Astrocyte of the spinal cord (primary cell): ENCODE results near the gene DNAJC6.

Experiments
- DNase-seq: peaks from one replicate; pipeline ENCODE4 v3.0.0; 2011; ENCODE audit warnings: low read depth, low spot score
- H3K4me3 ChIP-seq: 2 replicates; pipeline ENCODE4 v1.5.1; 2011; ENCODE audit warnings: low read depth, mild to moderate bottlenecking, low read length, moderate library complexity
- in situ Hi-C: cut with HindIII; loops from 2 replicates; pipeline ENCODE4 v1.10.0; 2017; ENCODE audit warnings: low sequenced_read_pairs
- TF ChIP-seq, protein P1 (sequence below): IDR thresholded peaks from 2 replicates; pipeline ENCODE4 v1.5.1; 2012; ENCODE audit warnings: low read depth, mild to moderate bottlenecking, low read length, inconsistent platforms

The DNAJC6 gene

DNA sequence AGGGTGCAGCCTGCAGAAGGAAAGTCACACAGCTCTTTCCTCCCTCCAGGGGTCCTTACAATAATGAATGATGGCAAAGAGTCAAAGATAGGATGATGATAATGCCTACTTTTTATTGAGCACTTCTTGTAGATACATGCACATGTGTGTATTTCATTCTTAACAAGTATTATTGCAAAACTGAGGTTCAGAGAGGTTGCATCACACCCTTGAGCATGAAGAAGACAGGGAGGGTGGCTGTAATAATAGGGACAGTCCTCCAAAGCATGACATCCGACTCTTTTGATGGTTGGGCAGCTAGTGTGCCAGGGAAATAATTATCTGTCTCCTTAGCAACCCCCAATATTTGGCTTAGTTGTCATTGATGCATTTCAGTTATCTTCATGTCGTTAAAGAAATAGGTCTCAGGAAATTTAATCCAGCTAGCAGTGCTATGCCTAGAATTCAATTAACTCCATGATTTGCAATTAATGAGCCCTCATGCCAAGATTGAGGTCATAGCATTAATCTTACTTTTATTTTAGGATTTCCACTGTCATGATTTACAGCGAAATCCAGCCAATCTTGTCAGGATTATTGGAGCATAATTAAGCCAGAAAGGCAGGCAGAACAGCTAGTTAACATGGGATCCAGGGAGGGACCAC lies 35.0 kb downstream of the DNAJC6 start:
- H3K4me3 ChIP-seq, result no peak overlapping the region
- no peak for DNase-seq
- in situ Hi-C loops, result no loop called here
- TF ChIP-seq, protein P1, sequence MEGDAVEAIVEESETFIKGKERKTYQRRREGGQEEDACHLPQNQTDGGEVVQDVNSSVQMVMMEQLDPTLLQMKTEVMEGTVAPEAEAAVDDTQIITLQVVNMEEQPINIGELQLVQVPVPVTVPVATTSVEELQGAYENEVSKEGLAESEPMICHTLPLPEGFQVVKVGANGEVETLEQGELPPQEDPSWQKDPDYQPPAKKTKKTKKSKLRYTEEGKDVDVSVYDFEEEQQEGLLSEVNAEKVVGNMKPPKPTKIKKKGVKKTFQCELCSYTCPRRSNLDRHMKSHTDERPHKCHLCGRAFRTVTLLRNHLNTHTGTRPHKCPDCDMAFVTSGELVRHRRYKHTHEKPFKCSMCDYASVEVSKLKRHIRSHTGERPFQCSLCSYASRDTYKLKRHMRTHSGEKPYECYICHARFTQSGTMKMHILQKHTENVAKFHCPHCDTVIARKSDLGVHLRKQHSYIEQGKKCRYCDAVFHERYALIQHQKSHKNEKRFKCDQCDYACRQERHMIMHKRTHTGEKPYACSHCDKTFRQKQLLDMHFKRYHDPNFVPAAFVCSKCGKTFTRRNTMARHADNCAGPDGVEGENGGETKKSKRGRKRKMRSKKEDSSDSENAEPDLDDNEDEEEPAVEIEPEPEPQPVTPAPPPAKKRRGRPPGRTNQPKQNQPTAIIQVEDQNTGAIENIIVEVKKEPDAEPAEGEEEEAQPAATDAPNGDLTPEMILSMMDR, result no peak

DNA sequence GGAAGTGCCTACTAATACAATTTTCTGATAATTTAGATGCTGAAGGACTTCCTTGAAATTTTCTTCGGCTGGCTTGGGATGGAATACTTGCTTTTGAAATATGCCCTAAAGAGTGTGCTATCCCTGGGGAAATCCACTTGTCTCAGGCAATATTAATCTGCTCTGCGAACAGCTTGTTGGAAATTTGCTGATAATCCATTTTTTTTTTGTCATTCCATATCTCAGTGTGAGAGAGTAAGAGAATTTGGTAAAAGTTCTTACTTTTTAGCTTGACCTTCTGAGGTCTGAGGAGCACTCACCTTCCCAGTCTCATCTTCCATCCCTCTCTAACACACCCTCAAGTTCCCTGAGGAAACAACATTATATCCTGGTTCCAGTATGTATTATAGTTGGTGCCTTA lies 36.8 kb downstream of the DNAJC6 start:
- in situ Hi-C loops, result no loop called here
- H3K4me3 ChIP-seq, result no peak overlapping the region
- no peak for DNase-seq
- TF ChIP-seq, protein P1, result no peak

DNA sequence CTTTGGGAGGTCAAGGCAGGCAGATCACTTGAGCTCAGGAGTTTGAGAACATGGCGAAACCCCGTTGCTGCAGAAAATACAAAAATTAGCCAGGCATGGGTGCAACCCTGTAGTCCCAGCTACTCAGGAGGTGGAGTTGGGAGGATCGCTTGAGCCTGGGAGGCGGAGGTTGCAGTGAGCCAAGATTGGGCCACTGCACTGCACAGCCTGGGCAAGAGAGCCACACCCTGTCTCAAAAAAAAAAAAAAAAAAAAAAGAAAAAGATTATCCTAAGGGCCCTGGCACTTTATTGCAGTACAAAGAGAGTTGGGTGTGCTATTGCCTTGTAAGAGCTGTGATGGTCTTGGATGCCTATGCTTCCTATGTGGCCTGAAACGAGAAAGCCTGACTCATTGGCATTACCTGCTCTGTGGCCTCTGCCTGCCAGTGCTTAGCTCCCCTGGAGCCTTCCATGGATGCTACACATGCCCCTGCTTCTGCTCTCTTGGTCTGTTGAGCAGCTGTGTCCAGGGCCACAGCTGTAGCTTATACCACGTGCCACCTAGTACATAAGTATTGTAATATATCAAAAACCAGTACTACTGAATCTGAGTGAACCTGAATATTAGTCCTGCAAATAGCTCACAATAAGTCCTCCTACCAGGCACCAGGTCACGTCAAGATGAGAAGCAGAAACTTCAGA lies 45.8 kb downstream of the DNAJC6 start:
- DNase-seq, result no peak
- H3K4me3 ChIP-seq, result no peak overlapping the region
- TF ChIP-seq, protein P1, result no peak
- in situ Hi-C loops, result no loop called here

DNA sequence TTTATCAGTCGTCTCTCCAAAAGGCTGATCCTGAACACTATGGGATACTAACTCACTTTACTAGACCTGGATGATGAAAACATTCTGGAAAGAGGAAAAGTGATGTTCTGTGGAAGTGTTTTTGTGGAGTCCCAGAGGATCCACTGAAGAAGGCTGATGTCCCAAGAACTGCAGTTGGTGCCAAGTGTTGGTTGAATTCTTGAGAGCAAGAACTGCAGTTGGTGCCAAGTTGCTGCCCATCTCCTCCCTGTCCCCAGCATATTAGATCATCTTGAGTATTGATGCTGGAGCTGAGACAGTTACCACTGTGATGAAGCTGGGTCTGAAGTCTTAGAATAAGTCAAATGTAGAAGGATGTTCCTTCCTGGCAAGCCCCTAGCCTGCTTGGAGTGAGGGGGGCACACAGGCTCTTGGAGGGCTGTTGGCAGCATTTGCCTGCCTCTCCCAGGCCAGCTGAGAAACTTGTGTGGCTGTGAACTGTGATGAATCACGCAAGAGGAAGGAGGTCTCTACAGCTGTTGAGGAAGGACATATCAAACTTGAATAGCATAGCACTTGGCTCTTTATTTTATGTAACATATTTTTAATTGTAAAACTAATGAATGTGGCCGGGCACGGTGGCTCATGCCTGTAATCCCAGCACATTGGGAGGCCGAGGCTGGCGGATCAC lies 48.1 kb downstream of the DNAJC6 start:
- in situ Hi-C loops, result no loop called here
- H3K4me3 ChIP-seq, result no peak overlapping the region
- DNase-seq, result no peak
- TF ChIP-seq, protein P1, result no peak

DNA sequence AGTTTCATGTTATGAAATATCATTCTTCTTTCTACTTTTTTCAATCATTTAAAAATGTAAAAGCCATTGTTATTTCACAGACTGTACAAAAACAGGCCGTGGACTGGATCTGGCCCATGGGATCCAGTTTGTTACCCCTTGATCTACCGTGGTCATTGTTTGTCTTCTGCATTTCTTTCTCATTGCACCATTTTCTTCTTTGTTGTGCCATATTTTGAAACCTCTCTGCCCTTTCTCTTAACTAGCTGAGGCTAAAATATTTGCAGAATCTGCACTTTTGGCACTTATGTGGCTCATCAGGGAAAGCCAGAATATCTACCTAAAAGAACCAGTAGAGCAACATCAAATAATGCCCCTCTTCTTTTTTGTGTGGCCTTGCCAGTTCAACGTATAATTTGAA lies 50.5 kb downstream of the DNAJC6 start:
- H3K4me3 ChIP-seq, result no peak overlapping the region
- no peak for DNase-seq
- TF ChIP-seq, protein P1, result no peak
- in situ Hi-C loops, result no loop called here

DNA sequence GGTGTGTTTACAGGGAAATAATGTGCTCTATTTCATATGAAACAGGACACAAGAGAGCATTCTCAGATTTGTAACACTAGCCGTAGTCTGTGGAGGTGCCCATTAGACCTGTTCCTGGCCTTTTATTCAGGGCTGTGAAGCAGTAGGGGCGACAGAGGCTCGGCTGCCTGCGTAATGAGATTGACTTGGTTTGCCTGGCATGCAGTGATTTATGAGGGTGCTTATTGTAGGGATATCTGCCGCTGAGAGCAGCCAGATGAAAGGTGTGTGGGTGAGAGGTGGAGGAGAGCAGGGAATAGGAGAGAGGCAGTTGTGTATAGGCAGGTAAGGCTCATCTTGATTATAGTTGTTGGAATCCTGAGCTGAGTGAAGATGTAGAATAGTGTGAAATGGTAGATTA lies 51.3 kb downstream of the DNAJC6 start:
- H3K4me3 ChIP-seq, result no peak overlapping the region
- no peak for DNase-seq
- TF ChIP-seq, protein P1, result no peak
- in situ Hi-C loops, result no loop called here
